Astrocyte (in vitro differentiated cells and primary cell): Measurements from ENCODE around the gene KCNA5. TPM values are rescaled to one million over a fixed set of nuclear protein-coding genes. Genes with fewer than 3 reads are reported as not detected.

Experiments
- DNase-seq: peaks from one replicate; pipeline ENCODE4 v3.0.0-alpha.2; 2010; ENCODE audit warnings: low read depth
- FAIRE-seq: peaks from 2 replicates; lab custom pipeline; 2011; peaks lifted over from hg19 to GRCh38; lab: Jason Lieb, UNC
- H2AFZ ChIP-seq: 2 replicates; pipeline ENCODE4 v1.6.0; 2012; ENCODE audit warnings: low read depth, low read length, inconsistent platforms
- H3K27ac ChIP-seq: 2 replicates; pipeline ENCODE4 v1.5.1; 2011; ENCODE audit warnings: low read depth, low read length, inconsistent platforms
- H3K27me3 ChIP-seq: 2 replicates; pipeline ENCODE4 v1.6.0; 2011; ENCODE audit warnings: low read length, inconsistent platforms; ENCODE audit not compliant: insufficient read depth
- H3K36me3 ChIP-seq: 2 replicates; pipeline ENCODE4 v1.5.1; 2011; ENCODE audit warnings: low read length, inconsistent platforms; ENCODE audit not compliant: insufficient read depth
- H3K4me1 ChIP-seq: 2 replicates; pipeline ENCODE4 v1.5.1; 2011; ENCODE audit warnings: low read length, inconsistent platforms; ENCODE audit not compliant: insufficient read depth
- H3K4me2 ChIP-seq: 2 replicates; pipeline ENCODE4 v1.6.0; 2012; ENCODE audit warnings: low read length, inconsistent platforms
- H3K4me3 ChIP-seq: 2 replicates; pipeline ENCODE4 v1.5.1; 2011; ENCODE audit warnings: low read depth, mild to moderate bottlenecking, low read length, inconsistent platforms; ENCODE audit not compliant: insufficient read depth
- H3K79me2 ChIP-seq: 2 replicates; pipeline ENCODE4 v1.6.0; 2012; ENCODE audit warnings: mild to moderate bottlenecking, low read length, inconsistent platforms; ENCODE audit not compliant: insufficient read depth
- H3K9ac ChIP-seq: 2 replicates; pipeline ENCODE4 v1.6.0; 2012; ENCODE audit warnings: mild to moderate bottlenecking, low read length, inconsistent platforms
- H3K9me3 ChIP-seq: 2 replicates; pipeline ENCODE4 v1.5.1; 2012; ENCODE audit warnings: low read depth, mild to moderate bottlenecking, low read length, inconsistent platforms; ENCODE audit not compliant: insufficient read depth
- H4K20me1 ChIP-seq: 2 replicates; pipeline ENCODE4 v1.6.0; 2012; ENCODE audit warnings: low read length, inconsistent platforms; ENCODE audit not compliant: insufficient read depth
- H3K27ac Mint-ChIP-seq: one replicate; pipeline ENCODE4 v1.8.0; 2021; ENCODE audit warnings: mild to moderate bottlenecking, mixed read lengths; ENCODE audit not compliant: unreplicated experiment
- H3K27me3 Mint-ChIP-seq: one replicate; pipeline ENCODE4 v1.8.0; 2021; ENCODE audit warnings: low read depth, mixed read lengths; ENCODE audit not compliant: unreplicated experiment
- H3K36me3 Mint-ChIP-seq: one replicate; pipeline ENCODE4 v1.8.0; 2021; ENCODE audit warnings: low read depth, mixed read lengths; ENCODE audit not compliant: unreplicated experiment
- H3K4me1 Mint-ChIP-seq: one replicate; pipeline ENCODE4 v1.8.0; 2021; ENCODE audit warnings: low read depth, mixed read lengths; ENCODE audit not compliant: unreplicated experiment
- H3K4me3 Mint-ChIP-seq: one replicate; pipeline ENCODE4 v1.8.0; 2021; ENCODE audit warnings: mild to moderate bottlenecking, moderate library complexity, mixed read lengths; ENCODE audit not compliant: unreplicated experiment
- H3K9me3 Mint-ChIP-seq: one replicate; pipeline ENCODE4 v1.8.0; 2021; ENCODE audit warnings: mild to moderate bottlenecking, mixed read lengths; ENCODE audit not compliant: unreplicated experiment
- CTCF ChIP-seq: IDR thresholded peaks from 2 replicates; pipeline ENCODE4 v1.5.1; 2011; ENCODE audit warnings: low read depth, mild to moderate bottlenecking, inconsistent platforms, low read length, moderate library complexity; ENCODE audit not compliant: insufficient read depth
- EZH2 ChIP-seq: IDR thresholded peaks from 2 replicates; pipeline ENCODE4 v1.6.1; 2012; ENCODE audit warnings: mild to moderate bottlenecking, low read length, inconsistent platforms; ENCODE audit not compliant: insufficient read depth
- total RNA-seq: library from RNA; stranded (reverse); gene quantifications from 2 replicates; pipeline ENCODE4 v1.2.1, GENCODE V29; 2021

The KCNA5 gene
- total RNA-seq, 1 donor from 2014 or later: not detected

GRCh38 chr12:5051334-5051733, 7.7 kb downstream of the KCNA5 start:
- Histone ChIP-seq H3K79me2 (no peaks in the 10 kb centered on the region), H3K4me1 (no peaks in the 10 kb centered on the region), H3K9me3 (no peaks in the 10 kb centered on the region), H3K27me3 (peaks cover 28% of the 10 kb centered on the region), H3K4me3 (no peak overlapping the region), H3K4me2 (no peak overlapping the region), H3K36me3 (no peaks in the 10 kb centered on the region), H4K20me1 (no peaks in the 10 kb centered on the region), H2AFZ (no peak overlapping the region), H3K27ac (no peak overlapping the region), H3K9ac (no peak overlapping the region)
- DNase-seq (no peak), FAIRE-seq (no peak)
- no peak overlapping the region for H3K4me3 Mint-ChIP-seq
- TF ChIP-seq EZH2 (no peak), CTCF (no peak)
- H3K4me1 Mint-ChIP-seq: no peaks in the 10 kb centered on the region
- H3K9me3 Mint-ChIP-seq: no peaks in the 10 kb centered on the region
- H3K27me3 Mint-ChIP-seq: peaks cover 64% of the 10 kb centered on the region
- H3K27ac Mint-ChIP-seq: no peak overlapping the region
- no peaks in the 10 kb centered on the region for H3K36me3 Mint-ChIP-seq

- Histone ChIP-seq H2AFZ (no peak overlapping the region), H3K27me3 (peaks cover 22% of the 10 kb centered on the region), H3K4me3 (no peak overlapping the region), H3K4me1 (no peaks in the 10 kb centered on the region), H3K9me3 (no peaks in the 10 kb centered on the region), H3K36me3 (no peaks in the 10 kb centered on the region), H4K20me1 (no peaks in the 10 kb centered on the region), H3K9ac (no peak overlapping the region), H3K27ac (no peak overlapping the region), H3K79me2 (no peaks in the 10 kb centered on the region), H3K4me2 (no peak overlapping the region)
- peaks cover 64% of the 10 kb centered on the region for H3K27me3 Mint-ChIP-seq
- no peak for TF ChIP-seq CTCF
- TF ChIP-seq EZH2: no peak
- FAIRE-seq: no peak
- H3K4me1 Mint-ChIP-seq: no peaks in the 10 kb centered on the region
- no peaks in the 10 kb centered on the region for H3K36me3 Mint-ChIP-seq
- no peak overlapping the region for H3K27ac Mint-ChIP-seq
- DNase-seq: no peak
- H3K9me3 Mint-ChIP-seq: no peaks in the 10 kb centered on the region
- no peak overlapping the region for H3K4me3 Mint-ChIP-seq
These were observed 8.2 kb downstream of the KCNA5 start for GRCh38 chr12:5051913-5052312.

GRCh38 chr12:5052348-5052747, 8.7 kb downstream of the KCNA5 start:
- H3K4me3 ChIP-seq: no peak overlapping the region
- no peak overlapping the region for H3K4me2 ChIP-seq
- no peak overlapping the region for H3K9ac ChIP-seq
- Mint-ChIP-seq H3K27ac (no peak overlapping the region), H3K27me3 (peaks cover 65% of the 10 kb centered on the region), H3K36me3 (no peaks in the 10 kb centered on the region), H3K9me3 (no peaks in the 10 kb centered on the region), H3K4me3 (no peak overlapping the region), H3K4me1 (no peaks in the 10 kb centered on the region)
- H4K20me1 ChIP-seq: no peaks in the 10 kb centered on the region
- peaks cover 18% of the 10 kb centered on the region for H3K27me3 ChIP-seq
- H3K4me1 ChIP-seq: no peaks in the 10 kb centered on the region
- H3K36me3 ChIP-seq: no peaks in the 10 kb centered on the region
- DNase-seq (no peak), FAIRE-seq (no peak)
- no peak overlapping the region for H2AFZ ChIP-seq
- H3K79me2 ChIP-seq: no peaks in the 10 kb centered on the region
- no peaks in the 10 kb centered on the region for H3K9me3 ChIP-seq
- no peak overlapping the region for H3K27ac ChIP-seq
- TF ChIP-seq EZH2: no peak
- no peak for TF ChIP-seq CTCF
